CD14-positive monocyte (primary cell): ENCODE measurements around the gene NCR3LG1. TPM values are rescaled to one million over a fixed set of nuclear protein-coding genes. Genes with fewer than 3 reads are reported as not detected.

Experiments used
- DNase-seq, 3 donors: peaks; one replicate each; pipeline ENCODE4 v3.0.0-alpha.2; 2011 to 2022
- H2AFZ ChIP-seq: 2 replicates; pipeline ENCODE4 v1.6.0; 2012; ENCODE audit warnings: mild to moderate bottlenecking, low read depth, low read length, inconsistent platforms; ENCODE audit not compliant: insufficient read depth, poor library complexity, severe bottlenecking
- H3K27ac ChIP-seq, 2 donors: 1 replicate in 1 of 2; 2 replicates in 1 of 2; pipeline ENCODE4 v1.5.1; 2012 to 2013; ENCODE audit warnings: low read length in 2 of 2, control low read depth in 1 of 2, inconsistent platforms in 1 of 2, low read depth in 1 of 2, mild to moderate bottlenecking in 1 of 2
- H3K27me3 ChIP-seq, 2 donors: one replicate each; pipeline versions ENCODE4 v1.6.0 to v1.6.1; 2011 to 2013; ENCODE audit warnings: low read length in 2 of 2; ENCODE audit not compliant: control insufficient read depth in 2 of 2, insufficient read depth in 2 of 2
- H3K36me3 ChIP-seq, 2 donors: replicated peaks in 1 of 2; 1 replicate in 1 of 2; 2 replicates in 1 of 2; pipeline versions ENCODE4 v1.5.1 to v1.6.1; 2012 to 2013; ENCODE audit warnings: low read length in 2 of 2, control low read depth in 1 of 2, inconsistent platforms in 1 of 2, mild to moderate bottlenecking in 1 of 2; ENCODE audit not compliant: insufficient read depth in 2 of 2, control insufficient read depth in 1 of 2
- H3K4me1 ChIP-seq, 2 donors: 1 replicate in 1 of 2; 2 replicates in 1 of 2; pipeline versions ENCODE4 v1.5.1 to v1.6.1; 2012 to 2013; ENCODE audit warnings: low read length in 2 of 2, control low read depth in 1 of 2, inconsistent platforms in 1 of 2, mild to moderate bottlenecking in 1 of 2, moderate library complexity in 1 of 2; ENCODE audit not compliant: insufficient read depth in 2 of 2, control insufficient read depth in 1 of 2
- H3K4me2 ChIP-seq: replicated peaks from 2 replicates; pipeline ENCODE3; 2012; ENCODE audit warnings: low read length, moderate library complexity, mild to moderate bottlenecking; ENCODE audit not compliant: poor library complexity, severe bottlenecking; ENCODE audit errors: extremely low read depth
- H3K4me3 ChIP-seq, 3 experiments: fragments of 200-600 bp in 1 of 3; sonication (generic) in 1 of 3; replicated peaks in 1 of 3; 1 replicate in 2 of 3; 2 replicates in 1 of 3; pipeline ENCODE4 v1.5.1; 2011 to 2013; ENCODE audit warnings: low read length in 3 of 3, mild to moderate bottlenecking in 3 of 3, control low read depth in 2 of 3, low read depth in 2 of 3, inconsistent platforms in 1 of 3, moderate library complexity in 1 of 3
- H3K79me2 ChIP-seq: 2 replicates; pipeline ENCODE4 v1.6.0; 2012; ENCODE audit warnings: mild to moderate bottlenecking, control low read depth, inconsistent platforms, low read length, moderate library complexity; ENCODE audit not compliant: insufficient read depth
- H3K9ac ChIP-seq: 2 replicates; pipeline ENCODE4 v1.6.0; 2017; ENCODE audit warnings: low read length, mild to moderate bottlenecking; ENCODE audit not compliant: insufficient read depth, poor library complexity, severe bottlenecking
- H3K9me3 ChIP-seq, 2 donors: replicated peaks in 1 of 2; 1 replicate in 1 of 2; 2 replicates in 1 of 2; pipeline versions ENCODE4 v1.5.1 to v1.6.1; 2012 to 2013; ENCODE audit warnings: low read length in 2 of 2, control low read depth in 1 of 2; ENCODE audit not compliant: control insufficient read depth in 1 of 2, insufficient read depth in 1 of 2
- H4K20me1 ChIP-seq: 2 replicates; pipeline ENCODE4 v1.6.0; 2012; ENCODE audit warnings: mild to moderate bottlenecking, low read length, control low read depth, moderate library complexity; ENCODE audit not compliant: insufficient read depth
- H3K27ac Mint-ChIP-seq, 7 donors: one replicate each; pipeline ENCODE4 v1.8.0; 2020; ENCODE audit warnings: mild to moderate bottlenecking in 7 of 7, mixed read lengths in 7 of 7, moderate library complexity in 6 of 7, inconsistent platforms in 2 of 7
- H3K27me3 Mint-ChIP-seq, 3 donors: one replicate each; pipeline ENCODE4 v1.8.0; 2021 to 2022; ENCODE audit warnings: low read depth in 3 of 3, mild to moderate bottlenecking in 3 of 3, mixed read lengths in 3 of 3, moderate library complexity in 3 of 3, inconsistent platforms in 1 of 3
- H3K36me3 Mint-ChIP-seq, 2 donors: one replicate each; pipeline ENCODE4 v1.8.0; 2020; ENCODE audit warnings: mixed read lengths in 2 of 2, inconsistent platforms in 1 of 2, mild to moderate bottlenecking in 1 of 2
- H3K4me1 Mint-ChIP-seq: one replicate; pipeline ENCODE4 v1.8.0; 2020; ENCODE audit warnings: mild to moderate bottlenecking, mixed read lengths
- H3K4me3 Mint-ChIP-seq, 2 donors: one replicate each; pipeline ENCODE4 v1.8.0; 2020; ENCODE audit warnings: mild to moderate bottlenecking in 2 of 2, mixed read lengths in 2 of 2, moderate library complexity in 1 of 2
- H3K9me3 Mint-ChIP-seq, 7 donors: one replicate each; pipeline ENCODE4 v1.8.0; 2020 to 2022; ENCODE audit warnings: mixed read lengths in 7 of 7, mild to moderate bottlenecking in 6 of 7, moderate library complexity in 6 of 7, inconsistent platforms in 2 of 7
- WGBS: methylation state at CpG from one replicate; pipeline ENCODE4 v1.1.5; 2013; ENCODE audit warnings: missing lambda C conversion rate; ENCODE audit not compliant: insufficient coverage; 5-methylcytosine and 5-hydroxymethylcytosine counted together
- intact Hi-C, 2 donors: fragments of 100-400 bp; cut with micrococcal nuclease; formaldehyde crosslinking; loops; one replicate each; pipeline versions ENCODE4 v1.15.0 to v1.15.1; 2023
- polyA plus RNA-seq, 3 donors: library from polyadenylated mRNA; depleted of rRNA in 1 of 3; unstranded in 2 of 3; stranded (reverse) in 1 of 3; fragments of 300-500 nt in 2 of 3; fragments of >200 nt in 1 of 3; fragmentation: Illumina TruSeq in 2 of 3; gene quantifications; 1 replicate in 2 of 3; 2 replicates in 1 of 3; pipeline ENCODE4 v1.2.3, GENCODE V29; 2012 to 2021
- TF ChIP-seq, protein P1 (sequence below): fragments of 200-600 bp; IDR thresholded peaks from one replicate; pipeline ENCODE4 v1.8.0; 2022; ENCODE audit warnings: antibody characterized with exemption, mild to moderate bottlenecking

The NCR3LG1 gene
- polyA plus RNA-seq, 3 donors: 0.05 to 1.1 (median 0.15) TPM

DNA sequence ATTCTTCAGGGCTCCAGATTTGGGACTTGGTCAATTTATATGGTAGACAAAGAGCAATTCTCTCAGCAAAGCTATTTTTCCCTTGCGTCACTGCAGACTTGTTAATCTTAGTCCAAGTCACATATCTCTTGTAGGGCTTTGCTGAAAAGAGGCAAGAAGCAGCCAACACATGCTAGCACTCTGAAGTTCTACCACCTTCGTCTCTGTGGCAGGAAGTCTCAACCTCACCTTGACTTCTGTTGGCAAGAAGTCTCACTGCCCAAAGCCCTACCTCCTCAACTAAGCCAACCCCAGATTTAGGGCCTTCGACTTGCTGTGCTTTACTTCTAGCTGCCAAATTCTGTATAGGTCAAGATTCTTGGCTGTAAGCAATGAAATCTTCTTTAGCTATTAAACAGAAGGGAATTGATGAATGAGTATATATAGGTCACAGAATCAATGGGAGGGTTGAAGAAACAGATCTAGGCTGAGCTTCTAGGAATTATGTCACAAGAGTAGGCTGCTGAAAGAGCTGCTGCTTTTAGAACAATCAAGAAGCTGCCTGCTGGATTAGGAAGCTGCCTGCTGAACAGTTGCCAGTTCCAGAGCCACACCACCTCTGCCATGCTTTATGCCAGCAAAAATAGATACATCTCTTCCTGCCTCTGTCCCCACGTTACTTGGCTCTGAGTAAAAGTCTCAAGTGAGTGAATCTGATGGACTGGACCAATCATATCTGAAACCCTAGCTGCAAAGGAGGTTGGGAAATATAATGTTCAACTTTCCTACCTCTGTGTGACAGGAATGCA is 17.6 kb upstream of the NCR3LG1 start:
- Mint-ChIP-seq H3K4me1 (peaks cover 4% of the 10 kb centered on the region), H3K36me3 (peaks cover 29 to 53% of the 10 kb centered on the region in 2 donors), H3K4me3 (no peak overlapping the region), H3K9me3 (no peaks in the 10 kb centered on the region), H3K27ac (peak overlapping the region in 1 of 7 donors; percentile 15), H3K27me3 (no peaks in the 10 kb centered on the region)
- Histone ChIP-seq H3K79me2 (no peaks in the 10 kb centered on the region), H4K20me1 (no peaks in the 10 kb centered on the region), H3K36me3 (peaks cover 23 to 48% of the 10 kb centered on the region in 2 donors), H3K9ac (no peak overlapping the region), H3K27ac (no peak overlapping the region), H3K4me1 (no peaks in the 10 kb centered on the region), H3K4me2 (no peak overlapping the region), H2AFZ (no peak overlapping the region), H3K27me3 (no peaks in the 10 kb centered on the region), H3K9me3 (no peaks in the 10 kb centered on the region), H3K4me3 (no peak overlapping the region)
- DNase-seq: no peak
- TF ChIP-seq, protein P1, sequence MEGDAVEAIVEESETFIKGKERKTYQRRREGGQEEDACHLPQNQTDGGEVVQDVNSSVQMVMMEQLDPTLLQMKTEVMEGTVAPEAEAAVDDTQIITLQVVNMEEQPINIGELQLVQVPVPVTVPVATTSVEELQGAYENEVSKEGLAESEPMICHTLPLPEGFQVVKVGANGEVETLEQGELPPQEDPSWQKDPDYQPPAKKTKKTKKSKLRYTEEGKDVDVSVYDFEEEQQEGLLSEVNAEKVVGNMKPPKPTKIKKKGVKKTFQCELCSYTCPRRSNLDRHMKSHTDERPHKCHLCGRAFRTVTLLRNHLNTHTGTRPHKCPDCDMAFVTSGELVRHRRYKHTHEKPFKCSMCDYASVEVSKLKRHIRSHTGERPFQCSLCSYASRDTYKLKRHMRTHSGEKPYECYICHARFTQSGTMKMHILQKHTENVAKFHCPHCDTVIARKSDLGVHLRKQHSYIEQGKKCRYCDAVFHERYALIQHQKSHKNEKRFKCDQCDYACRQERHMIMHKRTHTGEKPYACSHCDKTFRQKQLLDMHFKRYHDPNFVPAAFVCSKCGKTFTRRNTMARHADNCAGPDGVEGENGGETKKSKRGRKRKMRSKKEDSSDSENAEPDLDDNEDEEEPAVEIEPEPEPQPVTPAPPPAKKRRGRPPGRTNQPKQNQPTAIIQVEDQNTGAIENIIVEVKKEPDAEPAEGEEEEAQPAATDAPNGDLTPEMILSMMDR: no peak
- 88% methylated on average over 3 of the region's 4 CpGs for WGBS
- intact Hi-C loops: no loop called here

DNA sequence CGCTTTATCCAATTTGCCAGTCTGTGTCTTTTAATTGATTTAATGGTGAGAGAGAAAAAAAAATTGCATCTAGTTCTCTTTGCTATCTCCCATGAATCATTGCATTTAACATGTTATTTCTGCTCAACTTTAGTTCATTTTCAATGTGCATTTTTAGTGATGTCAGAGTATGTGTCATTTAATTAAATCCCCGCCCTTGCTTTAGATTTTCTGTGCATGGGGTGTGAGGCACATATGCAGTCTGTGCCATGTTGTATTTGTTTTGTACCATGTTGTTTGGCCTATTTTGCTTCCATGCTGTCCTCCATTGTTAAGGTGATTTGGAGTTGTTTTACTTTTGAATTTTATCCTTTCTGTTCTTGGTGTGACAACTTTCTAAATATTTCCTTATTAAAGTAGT is 8.3 kb upstream of the NCR3LG1 start:
- no peak overlapping the region for H2AFZ ChIP-seq
- 100% methylated on average over 1 of the region's 2 CpGs for WGBS
- intact Hi-C loops: no loop called here

More for the DNA sequence above, 8.3 kb upstream of the NCR3LG1 start:
- Mint-ChIP-seq H3K9me3 (no peaks in the 10 kb centered on the region), H3K36me3 (peaks cover 5 to 13% of the 10 kb centered on the region in 2 donors), H3K4me1 (no peaks in the 10 kb centered on the region), H3K27me3 (no peaks in the 10 kb centered on the region), H3K27ac (no peak overlapping the region), H3K4me3 (no peak overlapping the region)
- Histone ChIP-seq H3K27ac (no peak overlapping the region), H3K9me3 (no peaks in the 10 kb centered on the region), H3K36me3 (peaks cover 0 to 13% of the 10 kb centered on the region in 2 donors), H3K79me2 (no peaks in the 10 kb centered on the region), H3K9ac (no peak overlapping the region), H3K27me3 (no peaks in the 10 kb centered on the region), H3K4me2 (no peak overlapping the region), H3K4me3 (no peak overlapping the region), H4K20me1 (no peaks in the 10 kb centered on the region), H3K4me1 (no peaks in the 10 kb centered on the region)
- TF ChIP-seq, protein P1: no peak
- no peak for DNase-seq
